HL-60 (cell line): ENCODE measurements around the gene ANKRD40.

Experiments used
- POLR2AphosphoS5 ChIP-seq: IDR thresholded peaks from 2 replicates; pipeline ENCODE4 v1.6.1; 2012; ENCODE audit warnings: low read depth
- REST ChIP-seq: IDR thresholded peaks from 2 replicates; pipeline ENCODE4 v1.6.1; 2012; ENCODE audit warnings: low read depth; ENCODE audit not compliant: insufficient replicate concordance
- TF ChIP-seq, protein P1 (sequence below): IDR thresholded peaks from one replicate; pipeline ENCODE4 v1.5.1; 2011; ENCODE audit warnings: low read length, control low read depth, inconsistent platforms; ENCODE audit not compliant: insufficient read depth

DNA sequence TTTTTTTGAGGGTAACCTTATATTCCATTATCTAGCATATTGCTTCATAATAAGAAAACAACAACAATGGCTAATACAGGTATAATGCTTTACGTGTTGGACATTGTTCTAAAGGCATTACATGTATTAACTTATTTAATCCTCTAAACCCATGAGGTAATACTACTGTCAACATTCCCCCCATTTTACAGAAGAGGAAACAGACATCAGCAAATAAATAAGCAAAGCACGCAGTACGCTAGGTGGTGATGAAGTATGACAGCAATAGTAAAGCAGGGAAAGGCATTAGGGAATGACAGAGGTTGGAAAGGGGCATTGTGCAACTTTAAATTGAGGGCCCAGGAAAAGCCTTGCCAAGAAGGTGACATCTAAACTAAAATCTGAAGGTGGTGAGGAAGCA, 4.6 kb downstream of the ANKRD40 start:
- TF ChIP-seq, protein P1, sequence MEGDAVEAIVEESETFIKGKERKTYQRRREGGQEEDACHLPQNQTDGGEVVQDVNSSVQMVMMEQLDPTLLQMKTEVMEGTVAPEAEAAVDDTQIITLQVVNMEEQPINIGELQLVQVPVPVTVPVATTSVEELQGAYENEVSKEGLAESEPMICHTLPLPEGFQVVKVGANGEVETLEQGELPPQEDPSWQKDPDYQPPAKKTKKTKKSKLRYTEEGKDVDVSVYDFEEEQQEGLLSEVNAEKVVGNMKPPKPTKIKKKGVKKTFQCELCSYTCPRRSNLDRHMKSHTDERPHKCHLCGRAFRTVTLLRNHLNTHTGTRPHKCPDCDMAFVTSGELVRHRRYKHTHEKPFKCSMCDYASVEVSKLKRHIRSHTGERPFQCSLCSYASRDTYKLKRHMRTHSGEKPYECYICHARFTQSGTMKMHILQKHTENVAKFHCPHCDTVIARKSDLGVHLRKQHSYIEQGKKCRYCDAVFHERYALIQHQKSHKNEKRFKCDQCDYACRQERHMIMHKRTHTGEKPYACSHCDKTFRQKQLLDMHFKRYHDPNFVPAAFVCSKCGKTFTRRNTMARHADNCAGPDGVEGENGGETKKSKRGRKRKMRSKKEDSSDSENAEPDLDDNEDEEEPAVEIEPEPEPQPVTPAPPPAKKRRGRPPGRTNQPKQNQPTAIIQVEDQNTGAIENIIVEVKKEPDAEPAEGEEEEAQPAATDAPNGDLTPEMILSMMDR: no peak
- no peak for TF ChIP-seq REST
- no peak for TF ChIP-seq POLR2AphosphoS5
